GM23338 (cell line): ENCODE measurements around the gene CPA1.

Experiments used
- CREB1 ChIP-seq: fragments of 250-450 bp; sonication (Bioruptor Pico); IDR thresholded peaks from 2 replicates; pipeline ENCODE4 v1.5.0; 2020; ENCODE audit warnings: low read depth, mild to moderate bottlenecking, moderate library complexity
- CTCF ChIP-seq, 2 experiments: fragments of 200-600 bp in 1 of 2; sonication (generic) in 1 of 2; conservative IDR thresholded peaks; 2 replicates each; pipeline versions ENCODE4 v1.5.1 to v1.6.1; 2016 to 2017; ENCODE audit warnings: antibody characterized with exemption in 2 of 2, low read depth in 2 of 2, mild to moderate bottlenecking in 2 of 2, moderate library complexity in 1 of 2
- ETS1 ChIP-seq: IDR thresholded peaks from 2 replicates; pipeline ENCODE4 v1.6.1; 2016; ENCODE audit warnings: antibody characterized with exemption
- EZH2 ChIP-seq: fragments of 200-600 bp; sonication (generic); IDR thresholded peaks from one replicate; pipeline ENCODE4 v1.8.0; 2017; ENCODE audit warnings: antibody characterized with exemption, mild to moderate bottlenecking, low read depth; ENCODE audit not compliant: unreplicated experiment
- EZH2phosphoT487 ChIP-seq: fragments of 200-600 bp; sonication (generic); IDR thresholded peaks from one replicate; pipeline ENCODE4 v1.8.1; 2018; ENCODE audit warnings: antibody characterized with exemption; ENCODE audit not compliant: unreplicated experiment
- NANOG ChIP-seq: IDR thresholded peaks from 2 replicates; pipeline ENCODE4 v1.6.1; 2016; ENCODE audit warnings: antibody characterized with exemption, borderline replicate concordance
- POLR2AphosphoS5 ChIP-seq: IDR thresholded peaks from 2 replicates; pipeline ENCODE4 v1.6.1; 2016; ENCODE audit warnings: antibody characterized with exemption, low read depth
- REST ChIP-seq: IDR thresholded peaks from one replicate; pipeline ENCODE4 v1.6.1; 2018; ENCODE audit warnings: antibody characterized with exemption; ENCODE audit not compliant: unreplicated experiment
- STAT1 ChIP-seq: IDR thresholded peaks from one replicate; pipeline ENCODE4 v1.6.1; 2016; ENCODE audit warnings: antibody characterized with exemption; ENCODE audit not compliant: unreplicated experiment

GRCh38 chr7:130332259-130333053 is 47.8 kb upstream of the CPA1 start:
- no peak for TF ChIP-seq CTCF (conservative IDR thresholded peaks at IDR 0.05; ENCODE audit: low read depth in 2 of 2)
- TF ChIP-seq REST, result no peak
- no peak for TF ChIP-seq POLR2AphosphoS5
- TF ChIP-seq EZH2phosphoT487, result no peak
- TF ChIP-seq EZH2, result no peak
- TF ChIP-seq ETS1, result no peak
- no peak for TF ChIP-seq NANOG
- TF ChIP-seq CREB1, result no peak
- no peak for TF ChIP-seq STAT1
